GM12873 (cell line): ENCODE results near the gene PTCH1.

Experiments used
- CTCF ChIP-seq: IDR thresholded peaks from 2 replicates; pipeline ENCODE4 v1.5.1; 2012; ENCODE audit warnings: low read depth, mild to moderate bottlenecking, moderate library complexity, low read length, control low read depth; ENCODE audit not compliant: insufficient read depth; ENCODE audit errors: missing control alignments

PTCH1 gene

GRCh38 chr9:95452176-95452575 is 64.6 kb downstream of the PTCH1 start:
- TF ChIP-seq CTCF, result no peak

GRCh38 chr9:95451065-95451426 is 65.7 kb downstream of the PTCH1 start:
- TF ChIP-seq CTCF, result no peak

GRCh38 chr9:95450171-95451064 is 66.4 kb downstream of the PTCH1 start:
- TF ChIP-seq CTCF, result no peak

GRCh38 chr9:95449016-95449415 is 67.8 kb downstream of the PTCH1 start:
- no peak for TF ChIP-seq CTCF

- TF ChIP-seq CTCF, result no peak
Observed at GRCh38 chr9:95447660-95448420, 68.9 kb downstream of the PTCH1 start.

- TF ChIP-seq CTCF, result no peak
Observed at GRCh38 chr9:95446984-95447383, 69.8 kb downstream of the PTCH1 start.

- no peak for TF ChIP-seq CTCF
Observed at GRCh38 chr9:95446259-95446658, 70.5 kb downstream of the PTCH1 start.
